ENCODE data around the gene SOX4.

DNA sequence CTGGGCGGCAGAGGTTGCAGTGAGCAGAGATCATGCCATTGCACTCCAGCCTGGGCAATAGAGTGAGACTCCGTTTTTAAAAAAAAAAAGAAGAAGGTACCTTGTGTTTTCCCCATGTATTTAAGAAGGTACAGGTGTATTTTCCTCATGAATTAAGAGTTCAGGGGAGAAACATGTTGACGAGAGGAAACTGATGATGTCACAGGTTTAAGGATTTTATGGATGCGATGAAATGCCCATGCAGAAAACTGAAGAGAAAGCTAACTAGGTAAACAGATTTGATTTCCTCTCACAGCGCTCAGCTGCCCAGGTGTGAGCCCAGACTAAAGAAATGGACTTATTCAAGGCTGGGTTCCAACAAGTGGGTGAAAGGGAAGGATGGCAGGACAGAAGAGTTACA, 38.4 kb upstream of the SOX4 start:
- TF ChIP-seq, protein P1, sequence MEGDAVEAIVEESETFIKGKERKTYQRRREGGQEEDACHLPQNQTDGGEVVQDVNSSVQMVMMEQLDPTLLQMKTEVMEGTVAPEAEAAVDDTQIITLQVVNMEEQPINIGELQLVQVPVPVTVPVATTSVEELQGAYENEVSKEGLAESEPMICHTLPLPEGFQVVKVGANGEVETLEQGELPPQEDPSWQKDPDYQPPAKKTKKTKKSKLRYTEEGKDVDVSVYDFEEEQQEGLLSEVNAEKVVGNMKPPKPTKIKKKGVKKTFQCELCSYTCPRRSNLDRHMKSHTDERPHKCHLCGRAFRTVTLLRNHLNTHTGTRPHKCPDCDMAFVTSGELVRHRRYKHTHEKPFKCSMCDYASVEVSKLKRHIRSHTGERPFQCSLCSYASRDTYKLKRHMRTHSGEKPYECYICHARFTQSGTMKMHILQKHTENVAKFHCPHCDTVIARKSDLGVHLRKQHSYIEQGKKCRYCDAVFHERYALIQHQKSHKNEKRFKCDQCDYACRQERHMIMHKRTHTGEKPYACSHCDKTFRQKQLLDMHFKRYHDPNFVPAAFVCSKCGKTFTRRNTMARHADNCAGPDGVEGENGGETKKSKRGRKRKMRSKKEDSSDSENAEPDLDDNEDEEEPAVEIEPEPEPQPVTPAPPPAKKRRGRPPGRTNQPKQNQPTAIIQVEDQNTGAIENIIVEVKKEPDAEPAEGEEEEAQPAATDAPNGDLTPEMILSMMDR (IDR thresholded peaks at IDR 0.05; ENCODE audit: low read depth, low read length, poor library complexity, severe bottlenecking): no peak
- TF ChIP-seq EZH2phosphoT487 (IDR thresholded peaks at IDR 0.05; ENCODE audit: borderline replicate concordance, low read length): no peak

All from DOHH2 (cell line).